H1 (cell line): ENCODE measurements around the gene CCDC78. TPM values are rescaled to one million over a fixed set of nuclear protein-coding genes. Genes with fewer than 3 reads are reported as not detected.

ENCODE experiments used
- microRNA counts: library from miRNA; unstranded; fragments of <30 nt; microRNA quantifications from one replicate; lab custom pipeline; 2015
- microRNA-seq, 2 experiments: library from miRNA; unstranded; fragments of <30 nt; microRNA quantifications; one replicate each; pipeline versions ENCODE4 to v1.2.0, GENCODE V29; 2016 to 2020; ENCODE audit warnings: borderline microRNAs expressed in 2 of 2, borderline number of aligned reads in 2 of 2, borderline replicate concordance in 1 of 2
- polyA plus RNA-seq, 7 experiments: library from polyadenylated mRNA; depleted of rRNA in 3 of 7; stranded (reverse) in 5 of 7; unstranded in 2 of 7; fragments of >200 nt in 5 of 7; fragments of 200-250 nt in 2 of 7; gene quantifications; 1 replicate in 5 of 7; 2 replicates in 1 of 7; 4 replicates in 1 of 7; pipeline versions ENCODE4 v1.2.1 to v1.2.3, GENCODE V29; 2011 to 2013; ENCODE audit warnings: missing spikeins in 2 of 7, mixed read lengths in 2 of 7
- small RNA-seq: library from polyadenylated mRNA; stranded (forward); fragments of <200 nt; extraction: miRNeasy Mini kit (QIAGEN cat#:217004); gene quantifications from one replicate; pipeline ENCODE3, GENCODE V24; 2013; ENCODE audit not compliant: insufficient read depth
- total RNA-seq: library from RNA; stranded (reverse); fragmentation: NEBNext Ultra II Directional; extraction: Animal tissue kit (Norgen Biotek cat#: 25700); gene quantifications from 2 replicates; pipeline ENCODE4 v1.2.1, GENCODE V29; 2021

CCDC78 gene
- total and polyA plus RNA-seq, 2 of the 8 experiments (the other 6 are each of a cell fraction or from before 2014, with no cell fraction given), result 7.1 to 8.5 TPM

MicroRNAs encoded within 50 kb of the gene (microRNA counts, 767-probe panel; counts per million panel counts)
- 879 counts per million, percentile 95 among the panel's probes with 10 or more counts for microRNA hsa-miR-662 (lab: Ali Mortazavi, UCI)

Small RNA genes within 50 kb of the gene (microRNA-seq; reads per million reads assigned to microRNA genes)
- 0 reads per million in 2 experiments for gene MIR662

Small RNA genes within 50 kb of the gene (small RNA-seq; reads per million reads assigned to genes)
- gene MIR662, result not detected

Other genes with a start within 250 kb of the CCDC78 start
- 74.6 and 76.9 TPM in 2 replicates for gene CAPN15, start 198.7 kb downstream of the CCDC78 start, total RNA-seq
- 38.9 and 68.4 TPM in 2 replicates for gene CAPN15, start 198.7 kb downstream of the CCDC78 start, polyA plus RNA-seq (2011; rRNA removed)
- 0.50 and 0.61 TPM in 2 replicates for gene PRR35, start 166.0 kb downstream of the CCDC78 start, total RNA-seq
- gene PRR35, start 166.0 kb downstream of the CCDC78 start, polyA plus RNA-seq (2011; rRNA removed), result 0.38 and 0.52 TPM in 2 replicates
- 0.75 and 0.76 TPM in 2 replicates for gene NHLRC4, start 159.4 kb downstream of the CCDC78 start, total RNA-seq
- 0.60 and 0.72 TPM in 2 replicates for gene NHLRC4, start 159.4 kb downstream of the CCDC78 start, polyA plus RNA-seq (2011; rRNA removed)
- gene PIGQ, start 156.5 kb downstream of the CCDC78 start, total RNA-seq, result 34.2 and 36.0 TPM in 2 replicates
- gene PIGQ, start 156.5 kb downstream of the CCDC78 start, polyA plus RNA-seq (2011; rRNA removed), result 49.2 and 80.4 TPM in 2 replicates
- gene RAB40C, start 136.4 kb downstream of the CCDC78 start, total RNA-seq, result 15.6 and 17.8 TPM in 2 replicates
- 13.9 and 18.6 TPM in 2 replicates for gene RAB40C, start 136.4 kb downstream of the CCDC78 start, polyA plus RNA-seq (2011; rRNA removed)
- gene WFIKKN1, start 95.5 kb downstream of the CCDC78 start, total RNA-seq, result 10.2 and 11.4 TPM in 2 replicates
- gene WFIKKN1, start 95.5 kb downstream of the CCDC78 start, polyA plus RNA-seq (2011; rRNA removed), result 15.8 and 28.4 TPM in 2 replicates
- 100 and 108 TPM in 2 replicates for gene METTL26, start 90.1 kb downstream of the CCDC78 start, total RNA-seq
- gene METTL26, start 90.1 kb downstream of the CCDC78 start, polyA plus RNA-seq (2011; rRNA removed), result 186 and 203 TPM in 2 replicates
- gene MCRIP2, start 84.6 kb downstream of the CCDC78 start, total RNA-seq, result 45.4 and 45.7 TPM in 2 replicates
- 75.5 and 102 TPM in 2 replicates for gene MCRIP2, start 84.6 kb downstream of the CCDC78 start, polyA plus RNA-seq (2011; rRNA removed)
- gene WDR90, start 77.1 kb downstream of the CCDC78 start, total RNA-seq, result 44.4 and 47.2 TPM in 2 replicates
- 24.0 and 38.1 TPM in 2 replicates for gene WDR90, start 77.1 kb downstream of the CCDC78 start, polyA plus RNA-seq (2011; rRNA removed)
- 149 and 162 TPM in 2 replicates for gene RHOT2, start 58.3 kb downstream of the CCDC78 start, total RNA-seq
- 194 and 320 TPM in 2 replicates for gene RHOT2, start 58.3 kb downstream of the CCDC78 start, polyA plus RNA-seq (2011; rRNA removed)
- 4.0 TPM in 2 replicates for gene RHBDL1, start 50.8 kb downstream of the CCDC78 start, total RNA-seq
- gene RHBDL1, start 50.8 kb downstream of the CCDC78 start, polyA plus RNA-seq (2011; rRNA removed), result 8.1 and 14.0 TPM in 2 replicates
- 87.3 and 89.9 TPM in 2 replicates for gene STUB1, start 46.0 kb downstream of the CCDC78 start, total RNA-seq
- 103 and 151 TPM in 2 replicates for gene STUB1, start 46.0 kb downstream of the CCDC78 start, polyA plus RNA-seq (2011; rRNA removed)
- 46.4 and 49.0 TPM in 2 replicates for gene JMJD8, start 42.1 kb downstream of the CCDC78 start, total RNA-seq
- 87.4 and 127 TPM in 2 replicates for gene JMJD8, start 42.1 kb downstream of the CCDC78 start, polyA plus RNA-seq (2011; rRNA removed)
- 17.7 and 21.1 TPM in 2 replicates for gene WDR24, start 36.0 kb downstream of the CCDC78 start, total RNA-seq
- gene WDR24, start 36.0 kb downstream of the CCDC78 start, polyA plus RNA-seq (2011; rRNA removed), result 15.1 and 26.0 TPM in 2 replicates
- gene FBXL16, start 20.6 kb downstream of the CCDC78 start, total RNA-seq, result 10.3 and 12.5 TPM in 2 replicates
- 12.8 and 21.9 TPM in 2 replicates for gene FBXL16, start 20.6 kb downstream of the CCDC78 start, polyA plus RNA-seq (2011; rRNA removed)
- gene METRN, start 11.3 kb downstream of the CCDC78 start, total RNA-seq, result 18.7 and 19.1 TPM in 2 replicates
- 25.8 and 43.4 TPM in 2 replicates for gene METRN, start 11.3 kb downstream of the CCDC78 start, polyA plus RNA-seq (2011; rRNA removed)
- 26.5 and 31.8 TPM in 2 replicates for gene ANTKMT, start 5.3 kb downstream of the CCDC78 start, total RNA-seq
- 26.6 and 50.3 TPM in 2 replicates for gene ANTKMT, start 5.3 kb downstream of the CCDC78 start, polyA plus RNA-seq (2011; rRNA removed)
- 23.1 and 26.6 TPM in 2 replicates for gene HAGHL, start 663 bp upstream of the CCDC78 start, total RNA-seq
- gene HAGHL, start 663 bp upstream of the CCDC78 start, polyA plus RNA-seq (2011; rRNA removed), result 26.9 and 41.5 TPM in 2 replicates
- 20.4 and 21.0 TPM in 2 replicates for gene CIAO3, start 14.6 kb upstream of the CCDC78 start, total RNA-seq
- gene CIAO3, start 14.6 kb upstream of the CCDC78 start, polyA plus RNA-seq (2011; rRNA removed), result 20.0 and 29.6 TPM in 2 replicates
- gene MSLN, start 34.3 kb upstream of the CCDC78 start, total RNA-seq, result 0.28 TPM in 1 of 2 replicates, not detected in the other
- 0.31 and 0.50 TPM in 2 replicates for gene MSLN, start 34.3 kb upstream of the CCDC78 start, polyA plus RNA-seq (2011; rRNA removed)
- 32.2 and 32.7 TPM in 2 replicates for gene RPUSD1, start 61.9 kb upstream of the CCDC78 start, total RNA-seq
- 61.8 and 81.8 TPM in 2 replicates for gene RPUSD1, start 61.9 kb upstream of the CCDC78 start, polyA plus RNA-seq (2011; rRNA removed)
- gene CHTF18, start 62.2 kb upstream of the CCDC78 start, total RNA-seq, result 98.3 and 104 TPM in 2 replicates
- 75.3 and 156 TPM in 2 replicates for gene CHTF18, start 62.2 kb upstream of the CCDC78 start, polyA plus RNA-seq (2011; rRNA removed)
- gene GNG13, start 74.3 kb upstream of the CCDC78 start, total RNA-seq, result not detected in 2 replicates
- not detected in 2 replicates for gene GNG13, start 74.3 kb upstream of the CCDC78 start, polyA plus RNA-seq (2011; rRNA removed)
- 3.5 and 5.1 TPM in 2 replicates for gene LMF1, start 244.5 kb upstream of the CCDC78 start, total RNA-seq
- gene LMF1, start 244.5 kb upstream of the CCDC78 start, polyA plus RNA-seq (2011; rRNA removed), result 9.0 and 9.1 TPM in 2 replicates